Measurements from ENCODE around the gene PCK2. TPM values are rescaled to one million over a fixed set of nuclear protein-coding genes. Genes with fewer than 3 reads are reported as not detected.

The PCK2 gene
- total and polyA plus RNA-seq, 2 of the 13 experiments (the other 11 are each of a cell fraction or from before 2014, with no cell fraction given), result 129 to 272 TPM

GRCh38 chr14:24129410-24129998 is 35.4 kb downstream of the PCK2 start:
- H3K36me3 ChIP-seq (replicated peaks in 1 of 2; ENCODE audit: control insufficient read depth in 1 of 2, insufficient read depth in 2 of 2, low read length in 2 of 2), result no peaks in the 10 kb centered on the region
- BruUV-seq (replicated peaks), result no TSS peak
- no peaks in the 10 kb centered on the region for H4K20me1 ChIP-seq (ENCODE audit: insufficient read depth, low read length)
- no peak overlapping the region for H3K4me2 ChIP-seq (ENCODE audit: low read depth, low read length)
- FAIRE-seq, result no peak
- 90% methylated on average over 8 of the region's 8 CpGs for WGBS (ENCODE audit: low lambda C conversion rate)
- no peak overlapping the region for H3K27ac ChIP-seq (ENCODE audit: extremely low read length, insufficient read depth, low read length)
- ChIA-PET CTCF (ENCODE audit: low intra/inter-chr PET ratio, low total read pairs) (no interaction called here), POLR2A (interaction anchor here (0.7 to 22.7 kb wide), 7 partner anchors 9 to 59 kb away, joined by 3 to 977 read pairs (median 4); partner anchors contain the start of genes DCAF11, EMC9, IPO4 and IRF9)
- in situ Hi-C loops (cut with HindIII; ENCODE audit: extremely low pct_ligation_motif_present, low pct_unique_long_range_greater_than_20kb) (loop anchor here (25.0 kb wide), 1 partner anchor 817 kb away; the partner anchor contains the start of genes BCL2L2, PABPN1 and PPP1R3E), intact Hi-C loops (cut with micrococcal nuclease; ENCODE audit: unreplicated experiment) (no loop called here)
- no peak for DNase-seq (ENCODE audit: low spot score)
- H3K79me2 ChIP-seq (ENCODE audit: insufficient read depth, low read length), result no peaks in the 10 kb centered on the region
- H3K9me3 ChIP-seq (ENCODE audit: low read length), result no peaks in the 10 kb centered on the region
- no peak overlapping the region for H2AFZ ChIP-seq (ENCODE audit: low read length)
- H3K4me3 ChIP-seq (replicated peaks in 1 of 3; ENCODE audit: insufficient read depth in 1 of 3, low read depth in 2 of 3, low read length in 3 of 3), result no peak overlapping the region
- no peaks in the 10 kb centered on the region for H3K27me3 ChIP-seq (ENCODE audit: control insufficient read depth in 1 of 2, insufficient read depth in 2 of 2, low read length in 2 of 2)
- H3K9ac ChIP-seq (ENCODE audit: insufficient read depth, low read depth, low read length), result no peak overlapping the region
- no peak for ATAC-seq
- peaks cover 40% of the 10 kb centered on the region for H3K4me1 ChIP-seq (ENCODE audit: insufficient read depth, low read length)
- TF ChIP-seq SATB2 (CRISPR knock-in tag; IDR thresholded peaks at IDR 0.05), result no peak
- no peak for TF ChIP-seq ZBTB21 (CRISPR knock-in tag; IDR thresholded peaks at IDR 0.05)
- 0 out of 2 replicates have a peak, but pooled peaks have one; percentile 29 for TF ChIP-seq ZNF451 (CRISPR knock-in tag; IDR thresholded peaks at IDR 0.05)
- TF ChIP-seq, protein P1, sequence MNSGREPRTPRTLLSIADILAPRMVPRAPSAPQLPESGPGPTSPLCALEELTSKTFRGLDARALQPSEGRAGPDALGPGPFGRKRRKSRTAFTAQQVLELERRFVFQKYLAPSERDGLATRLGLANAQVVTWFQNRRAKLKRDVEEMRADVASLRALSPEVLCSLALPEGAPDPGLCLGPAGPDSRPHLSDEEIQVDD (CRISPR knock-in tag; IDR thresholded peaks at IDR 0.05; ENCODE audit: borderline replicate concordance), result 0 out of 2 replicates have a peak, but pooled peaks have one; percentile 52
- TF ChIP-seq NFIB (CRISPR knock-in tag; IDR thresholded peaks at IDR 0.05; ENCODE audit: borderline replicate concordance), result no peak
- TF ChIP-seq FOXM1 (CRISPR knock-in tag; IDR thresholded peaks at IDR 0.05), result no peak
- TF ChIP-seq ARID5B (CRISPR knock-in tag; IDR thresholded peaks at IDR 0.05), result 0 out of 2 replicates have a peak, but pooled peaks have one; percentile 22
- peak; percentile 21; the same call in 1 of the 2 replicates for TF ChIP-seq ZMYM4 (CRISPR knock-in tag; IDR thresholded peaks at IDR 0.05)
- TF ChIP-seq DNMT3B (CRISPR knock-in tag; conservative IDR thresholded peaks at IDR 0.05), result no peak
- TF ChIP-seq LCORL (IDR thresholded peaks at IDR 0.05), result no peak
- TF ChIP-seq LCORL (CRISPR knock-in tag; IDR thresholded peaks at IDR 0.05), result 0 out of 2 replicates have a peak, but pooled peaks have one; percentile 17
- TF ChIP-seq SALL1 (CRISPR knock-in tag; IDR thresholded peaks at IDR 0.05), result peak; percentile 42; the same call in 1 of the 2 replicates
- no peak for TF ChIP-seq AFF4 (CRISPR knock-in tag; IDR thresholded peaks at IDR 0.05)
- TF ChIP-seq ZMYM2 (CRISPR knock-in tag; IDR thresholded peaks at IDR 0.05), result peak; percentile 91
- TF ChIP-seq ZNF770 (CRISPR knock-in tag; IDR thresholded peaks at IDR 0.05), result peak; percentile 96
